Subcutaneous adipose tissue (tissue), 4 donors: ENCODE results near the gene INVS. TPM values are rescaled to one million over a fixed set of nuclear protein-coding genes. Genes with fewer than 3 reads are reported as not detected.

ENCODE experiments used
- CTCF ChIP-seq: fragments of 450-650 bp; IDR thresholded peaks from one replicate; pipeline ENCODE4 v1.5.1; 2016; ENCODE audit warnings: low read depth, mild to moderate bottlenecking, control low read depth, antibody characterized with exemption, moderate library complexity
- total RNA-seq, 4 donors: library from RNA; depleted of rRNA; stranded (reverse); fragments of >200 nt; gene quantifications; one replicate each; pipeline ENCODE4 v1.1.0, GENCODE V29; 2016

INVS gene
- total RNA-seq, 4 donors from 2014 or later: 33.0 to 36.4 (median 35.9) TPM

GRCh38 chr9:100309992-100310391 is 210.9 kb downstream of the INVS start:
- no peak for TF ChIP-seq CTCF

GRCh38 chr9:100315561-100315960 is 216.5 kb downstream of the INVS start:
- TF ChIP-seq CTCF: no peak

- TF ChIP-seq CTCF: no peak
These were observed 218.7 kb downstream of the INVS start for GRCh38 chr9:100317706-100318105.

GRCh38 chr9:100322954-100323536 is 224.0 kb downstream of the INVS start:
- TF ChIP-seq CTCF: no peak

GRCh38 chr9:100324594-100325200 is 225.7 kb downstream of the INVS start:
- TF ChIP-seq CTCF: no peak

- TF ChIP-seq CTCF: no peak
These were observed 241.2 kb downstream of the INVS start for GRCh38 chr9:100340224-100340623.

GRCh38 chr9:100341889-100342288 is 242.8 kb downstream of the INVS start:
- no peak for TF ChIP-seq CTCF
